DOHH2 (cell line): ENCODE results near the gene LUC7L2.

Experiments
- EZH2phosphoT487 ChIP-seq: fragments of 200-600 bp; sonication (generic); IDR thresholded peaks from 2 replicates; pipeline ENCODE4 v1.6.1; 2017; ENCODE audit warnings: borderline replicate concordance, mild to moderate bottlenecking, antibody characterized with exemption, low read length, moderate library complexity, mixed read lengths
- TF ChIP-seq, protein P1 (sequence below): fragments of 200-600 bp; sonication (generic); IDR thresholded peaks from one replicate; pipeline ENCODE4 v1.5.1; 2014; ENCODE audit warnings: antibody characterized with exemption, mild to moderate bottlenecking, low read depth, low read length; ENCODE audit not compliant: poor library complexity, severe bottlenecking

GRCh38 chr7:139340808-139341057 is 19.0 kb upstream of the LUC7L2 start:
- no peak for TF ChIP-seq EZH2phosphoT487
- TF ChIP-seq, protein P1, sequence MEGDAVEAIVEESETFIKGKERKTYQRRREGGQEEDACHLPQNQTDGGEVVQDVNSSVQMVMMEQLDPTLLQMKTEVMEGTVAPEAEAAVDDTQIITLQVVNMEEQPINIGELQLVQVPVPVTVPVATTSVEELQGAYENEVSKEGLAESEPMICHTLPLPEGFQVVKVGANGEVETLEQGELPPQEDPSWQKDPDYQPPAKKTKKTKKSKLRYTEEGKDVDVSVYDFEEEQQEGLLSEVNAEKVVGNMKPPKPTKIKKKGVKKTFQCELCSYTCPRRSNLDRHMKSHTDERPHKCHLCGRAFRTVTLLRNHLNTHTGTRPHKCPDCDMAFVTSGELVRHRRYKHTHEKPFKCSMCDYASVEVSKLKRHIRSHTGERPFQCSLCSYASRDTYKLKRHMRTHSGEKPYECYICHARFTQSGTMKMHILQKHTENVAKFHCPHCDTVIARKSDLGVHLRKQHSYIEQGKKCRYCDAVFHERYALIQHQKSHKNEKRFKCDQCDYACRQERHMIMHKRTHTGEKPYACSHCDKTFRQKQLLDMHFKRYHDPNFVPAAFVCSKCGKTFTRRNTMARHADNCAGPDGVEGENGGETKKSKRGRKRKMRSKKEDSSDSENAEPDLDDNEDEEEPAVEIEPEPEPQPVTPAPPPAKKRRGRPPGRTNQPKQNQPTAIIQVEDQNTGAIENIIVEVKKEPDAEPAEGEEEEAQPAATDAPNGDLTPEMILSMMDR: no peak
